ENCODE data around the gene MMRN2. TPM values are rescaled to one million over a fixed set of nuclear protein-coding genes. Genes with fewer than 3 reads are reported as not detected.

MMRN2 gene
- total and polyA plus RNA-seq, 8 donors: 1.00 to 40.0 (median 5.7) TPM

GRCh38 chr10:86962981-86963310 lies 5.5 kb upstream of the MMRN2 start:
- H3K36me3 ChIP-seq: no peaks in the 10 kb centered on the region
- H3K27me3 ChIP-seq: no peaks in the 10 kb centered on the region
- WGBS, 5 donors: 85 to 95% (median 90%) methylated on average over 5 to 7 of the region's 7 CpGs
- intact Hi-C loops (cut with DNase I; ENCODE audit: low total_unique reads): no loop called here
- no peak for DNase-seq
- H3K27ac ChIP-seq: no peak overlapping the region
- TF ChIP-seq POLR2A (IDR thresholded peaks at IDR 0.05) (no peak), POLR2AphosphoS5 (IDR thresholded peaks at IDR 0.05) (no peak), EP300 (IDR thresholded peaks at IDR 0.05) (no peak), CTCF (IDR thresholded peaks at IDR 0.05) (no peak)
- H3K4me1 ChIP-seq: peaks cover 25 to 53% (median 49%) of the 10 kb centered on the region in 4 donors
- H3K9me3 ChIP-seq: no peaks in the 10 kb centered on the region
- no peak overlapping the region for H3K4me3 ChIP-seq

GRCh38 chr10:86962136-86962980 lies 4.9 kb upstream of the MMRN2 start:
- Histone ChIP-seq H3K4me3 (no peak overlapping the region), H3K27ac (no peak overlapping the region), H3K4me1 (peaks cover 19 to 49% (median 45%) of the 10 kb centered on the region in 4 donors), H3K36me3 (no peaks in the 10 kb centered on the region), H3K27me3 (no peaks in the 10 kb centered on the region), H3K9me3 (no peaks in the 10 kb centered on the region)
- 77 to 93% (median 92%) methylated on average over 4 to 7 of the region's 7 CpGs for WGBS, 5 donors
- no peak for TF ChIP-seq EP300 (IDR thresholded peaks at IDR 0.05)
- intact Hi-C loops (cut with DNase I; ENCODE audit: low total_unique reads): no loop called here
- DNase-seq: peak in 1 of 2 donors; percentile 21

- intact Hi-C loops (cut with DNase I; ENCODE audit: low total_unique reads): no loop called here
Observed at GRCh38 chr10:86961481-86962091, 4.2 kb upstream of the MMRN2 start.

GRCh38 chr10:86960863-86961434 lies 3.5 kb upstream of the MMRN2 start:
- no peaks in the 10 kb centered on the region for H3K36me3 ChIP-seq
- H3K9me3 ChIP-seq: no peaks in the 10 kb centered on the region
- no peak overlapping the region for H3K27ac ChIP-seq
- no peaks in the 10 kb centered on the region for H3K27me3 ChIP-seq
- 81 to 87% (median 85%) methylated on average over 7 to 9 of the region's 9 CpGs for WGBS, 5 donors
- H3K4me1 ChIP-seq: peaks cover 9 to 36% (median 32%) of the 10 kb centered on the region in 4 donors
- no peak for DNase-seq
- H3K4me3 ChIP-seq: no peak overlapping the region
- intact Hi-C loops (cut with DNase I; ENCODE audit: low total_unique reads): no loop called here
- TF ChIP-seq CTCF (IDR thresholded peaks at IDR 0.05): no peak
- no peak for TF ChIP-seq POLR2A (IDR thresholded peaks at IDR 0.05)
- TF ChIP-seq EP300 (IDR thresholded peaks at IDR 0.05): no peak
- no peak for TF ChIP-seq POLR2AphosphoS5 (IDR thresholded peaks at IDR 0.05)

More at GRCh38 chr10:86961481-86962091, 4.2 kb upstream of the MMRN2 start:
- H3K27me3 ChIP-seq: no peaks in the 10 kb centered on the region
- peak in 1 of 2 donors; percentile 10 for DNase-seq
- no peaks in the 10 kb centered on the region for H3K36me3 ChIP-seq
- H3K9me3 ChIP-seq: no peaks in the 10 kb centered on the region
- H3K27ac ChIP-seq: no peak overlapping the region
- TF ChIP-seq CTCF (IDR thresholded peaks at IDR 0.05): no peak
- no peak overlapping the region for H3K4me3 ChIP-seq
- peaks cover 14 to 41% (median 38%) of the 10 kb centered on the region in 4 donors for H3K4me1 ChIP-seq
- WGBS, 5 donors: 82 to 93% (median 91%) methylated on average over 11 to 12 of the region's 12 CpGs

All from stomach (tissue), 9 donors.